Parathyroid adenoma (tissue), 2 donors: ENCODE data around the gene RNF220.

Experiments
- H2AFZ ChIP-seq: fragments of 300-600 bp; sonication (generic); one replicate; pipeline ENCODE4 v1.7.0; 2017; ENCODE audit warnings: antibody characterized with exemption, mild to moderate bottlenecking
- H3K27ac ChIP-seq: fragments of 300-600 bp; sonication (generic); one replicate; pipeline ENCODE4 v1.7.0; 2017
- H3K27me3 ChIP-seq: fragments of 300-600 bp; sonication (generic); one replicate; pipeline ENCODE4 v1.7.0; 2017; ENCODE audit warnings: low read length; ENCODE audit not compliant: control insufficient read depth, insufficient read depth
- H3K36me3 ChIP-seq: fragments of 300-600 bp; sonication (generic); one replicate; pipeline ENCODE4 v1.7.0; 2017; ENCODE audit warnings: low read length; ENCODE audit not compliant: control insufficient read depth, insufficient read depth
- H3K4me1 ChIP-seq: fragments of 300-600 bp; sonication (generic); one replicate; pipeline ENCODE4 v1.7.0; 2017; ENCODE audit warnings: control low read depth
- H3K4me2 ChIP-seq: fragments of 300-600 bp; sonication (generic); one replicate; pipeline ENCODE4 v1.7.0; 2017; ENCODE audit warnings: low read length
- H3K4me3 ChIP-seq: fragments of 300-600 bp; sonication (generic); one replicate; pipeline ENCODE4 v1.7.0; 2017; ENCODE audit warnings: low read depth, low read length
- H3K79me2 ChIP-seq: fragments of 300-600 bp; sonication (generic); one replicate; pipeline ENCODE4 v1.7.0; 2017; ENCODE audit warnings: control low read depth
- H3K9ac ChIP-seq: fragments of 300-600 bp; sonication (generic); one replicate; pipeline ENCODE4 v1.7.0; 2017; ENCODE audit warnings: mild to moderate bottlenecking
- H3K9me3 ChIP-seq: fragments of 300-600 bp; sonication (generic); one replicate; pipeline ENCODE4 v1.7.0; 2017; ENCODE audit warnings: low read length; ENCODE audit not compliant: control insufficient read depth
- TF ChIP-seq, protein P1 (sequence below): fragments of 300-600 bp; sonication (generic); IDR thresholded peaks from one replicate; pipeline ENCODE4 v1.7.0; 2017; ENCODE audit warnings: antibody characterized with exemption, mild to moderate bottlenecking
- donor health status: primary hyperparathyroidism.

Gene RNF220

GRCh38 chr1:44636688-44637598 lies 231.9 kb downstream of the RNF220 start:
- no peaks in the 10 kb centered on the region for H3K4me1 ChIP-seq
- H3K4me3 ChIP-seq = no peak overlapping the region
- no peaks in the 10 kb centered on the region for H3K79me2 ChIP-seq
- no peaks in the 10 kb centered on the region for H3K36me3 ChIP-seq
- no peaks in the 10 kb centered on the region for H3K9me3 ChIP-seq
- H3K27me3 ChIP-seq = no peaks in the 10 kb centered on the region
- no peak overlapping the region for H3K4me2 ChIP-seq
- no peak overlapping the region for H3K9ac ChIP-seq
- no peak overlapping the region for H2AFZ ChIP-seq
- TF ChIP-seq, protein P1, sequence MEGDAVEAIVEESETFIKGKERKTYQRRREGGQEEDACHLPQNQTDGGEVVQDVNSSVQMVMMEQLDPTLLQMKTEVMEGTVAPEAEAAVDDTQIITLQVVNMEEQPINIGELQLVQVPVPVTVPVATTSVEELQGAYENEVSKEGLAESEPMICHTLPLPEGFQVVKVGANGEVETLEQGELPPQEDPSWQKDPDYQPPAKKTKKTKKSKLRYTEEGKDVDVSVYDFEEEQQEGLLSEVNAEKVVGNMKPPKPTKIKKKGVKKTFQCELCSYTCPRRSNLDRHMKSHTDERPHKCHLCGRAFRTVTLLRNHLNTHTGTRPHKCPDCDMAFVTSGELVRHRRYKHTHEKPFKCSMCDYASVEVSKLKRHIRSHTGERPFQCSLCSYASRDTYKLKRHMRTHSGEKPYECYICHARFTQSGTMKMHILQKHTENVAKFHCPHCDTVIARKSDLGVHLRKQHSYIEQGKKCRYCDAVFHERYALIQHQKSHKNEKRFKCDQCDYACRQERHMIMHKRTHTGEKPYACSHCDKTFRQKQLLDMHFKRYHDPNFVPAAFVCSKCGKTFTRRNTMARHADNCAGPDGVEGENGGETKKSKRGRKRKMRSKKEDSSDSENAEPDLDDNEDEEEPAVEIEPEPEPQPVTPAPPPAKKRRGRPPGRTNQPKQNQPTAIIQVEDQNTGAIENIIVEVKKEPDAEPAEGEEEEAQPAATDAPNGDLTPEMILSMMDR = no peak
- H3K27ac ChIP-seq = no peak overlapping the region

GRCh38 chr1:44637702-44638411 lies 232.8 kb downstream of the RNF220 start:
- H3K4me2 ChIP-seq = no peak overlapping the region
- TF ChIP-seq, protein P1 = no peak
- H3K9ac ChIP-seq = no peak overlapping the region
- H3K4me3 ChIP-seq = no peak overlapping the region
- H3K27me3 ChIP-seq = no peaks in the 10 kb centered on the region
- H3K9me3 ChIP-seq = no peaks in the 10 kb centered on the region
- no peaks in the 10 kb centered on the region for H3K36me3 ChIP-seq
- no peak overlapping the region for H3K27ac ChIP-seq
- no peaks in the 10 kb centered on the region for H3K4me1 ChIP-seq
- no peak overlapping the region for H2AFZ ChIP-seq
- H3K79me2 ChIP-seq = no peaks in the 10 kb centered on the region

- no peaks in the 10 kb centered on the region for H3K4me1 ChIP-seq
- H3K4me2 ChIP-seq = no peak overlapping the region
These were observed 235.3 kb downstream of the RNF220 start for GRCh38 chr1:44640200-44640853.

GRCh38 chr1:44641126-44642102 lies 236.4 kb downstream of the RNF220 start:
- H3K9ac ChIP-seq = no peak overlapping the region
- TF ChIP-seq, protein P1 = no peak
- no peaks in the 10 kb centered on the region for H3K79me2 ChIP-seq
- H3K4me3 ChIP-seq = no peak overlapping the region
- no peaks in the 10 kb centered on the region for H3K9me3 ChIP-seq
- H3K27ac ChIP-seq = no peak overlapping the region
- no peak overlapping the region for H2AFZ ChIP-seq
- no peak overlapping the region for H3K4me2 ChIP-seq
- H3K36me3 ChIP-seq = no peaks in the 10 kb centered on the region
- no peaks in the 10 kb centered on the region for H3K4me1 ChIP-seq
- no peaks in the 10 kb centered on the region for H3K27me3 ChIP-seq

More at GRCh38 chr1:44640200-44640853, 235.3 kb downstream of the RNF220 start:
- H3K27me3 ChIP-seq = no peaks in the 10 kb centered on the region
- H2AFZ ChIP-seq = no peak overlapping the region
- no peaks in the 10 kb centered on the region for H3K36me3 ChIP-seq
- no peak overlapping the region for H3K4me3 ChIP-seq
- H3K9ac ChIP-seq = no peak overlapping the region
- TF ChIP-seq, protein P1 = no peak
- no peaks in the 10 kb centered on the region for H3K79me2 ChIP-seq
- no peaks in the 10 kb centered on the region for H3K9me3 ChIP-seq
- H3K27ac ChIP-seq = no peak overlapping the region
